ENCODE measurements around the gene ITIH6. TPM values are rescaled to one million over a fixed set of nuclear protein-coding genes. Genes with fewer than 3 reads are reported as not detected.
A peak's percentile ranks its signal among the peaks of the same experiment; 100 is the strongest.

The ITIH6 gene
- total RNA-seq, 1 experiment from 2014 or later = 0.29 TPM

DNA sequence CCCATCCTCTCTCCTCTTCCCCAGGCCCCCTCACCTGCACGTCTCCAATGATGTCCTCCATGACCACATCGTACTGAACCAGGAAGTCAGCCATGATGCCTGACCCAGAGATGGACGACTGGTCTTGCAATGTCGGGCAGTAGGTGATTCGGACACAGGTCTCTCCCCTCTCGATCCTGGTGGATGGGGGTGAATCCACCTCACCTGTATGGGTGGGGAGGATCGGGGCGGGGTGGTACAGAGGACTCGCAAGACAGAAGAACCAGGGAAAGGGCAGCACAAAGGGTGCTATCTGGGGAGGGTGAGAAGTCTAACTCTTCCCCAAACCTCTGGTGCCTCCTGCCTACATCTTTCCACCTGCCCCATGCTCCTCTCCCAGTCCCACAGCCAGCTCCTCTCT, 9.6 kb downstream of the ITIH6 start:
- CTCF ChIA-PET = no interaction called here
- POLR2A ChIA-PET = no interaction called here
- no peak for TF ChIP-seq CTCF (IDR thresholded peaks at IDR 0.05; ENCODE audit: insufficient read depth in 1 of 2, low read depth in 1 of 2, low read length in 1 of 2, severe bottlenecking in 1 of 2, unreplicated experiment in 1 of 2)
- Histone ChIP-seq H3K9me3 (no peaks in the 10 kb centered on the region), H3K27me3 (replicated peaks; ENCODE audit: control insufficient read depth, insufficient read depth, low read length) (no peaks in the 10 kb centered on the region), H3K4me3 (ENCODE audit: low read depth, low read length) (no peak overlapping the region), H3K4me1 (no peaks in the 10 kb centered on the region), H3K36me3 (ENCODE audit: control insufficient read depth, insufficient read depth, low read length) (no peaks in the 10 kb centered on the region)
- H3K36me3 Mint-ChIP-seq (ENCODE audit: insufficient read depth, unreplicated experiment) = no peaks in the 10 kb centered on the region
- BruUV-seq (replicated peaks) = no TSS peak
- no peak overlapping the region for H3K27ac Mint-ChIP-seq (ENCODE audit: unreplicated experiment)
- intact Hi-C loops (cut with micrococcal nuclease; ENCODE audit: unreplicated experiment) = no loop called here
- peaks cover 5% of the 10 kb centered on the region for H3K27me3 Mint-ChIP-seq (ENCODE audit: insufficient read depth, unreplicated experiment)
- H3K9me3 Mint-ChIP-seq (ENCODE audit: unreplicated experiment) = peaks cover 13% of the 10 kb centered on the region
- no peaks in the 10 kb centered on the region for H3K4me1 Mint-ChIP-seq (ENCODE audit: low read depth, unreplicated experiment)
- H3K4me3 Mint-ChIP-seq (ENCODE audit: unreplicated experiment) = no peak overlapping the region
- no peak for DNase-seq

GRCh38 chrX:54786967-54787366, 11.1 kb downstream of the ITIH6 start:
- ChIA-PET POLR2A (no interaction called here), CTCF (interaction anchor here (1.6 kb wide), 1 partner anchor 147 kb away, joined by 10 read pairs; no protein-coding TSS in a partner anchor)
- no peaks in the 10 kb centered on the region for H3K36me3 ChIP-seq (ENCODE audit: control insufficient read depth, insufficient read depth, low read length)
- no peaks in the 10 kb centered on the region for H3K4me1 Mint-ChIP-seq (ENCODE audit: low read depth, unreplicated experiment)
- no peaks in the 10 kb centered on the region for H3K9me3 ChIP-seq
- H3K4me3 Mint-ChIP-seq (ENCODE audit: unreplicated experiment) = no peak overlapping the region
- DNase-seq = peak in 1 of 2 experiments; percentile 24
- intact Hi-C loops (cut with micrococcal nuclease; ENCODE audit: unreplicated experiment) = loop anchor here (1.0 kb wide), 1 partner anchor 147 kb away; no protein-coding TSS in a partner anchor
- no TSS peak for BruUV-seq (replicated peaks)
- no peak overlapping the region for H3K4me3 ChIP-seq (ENCODE audit: low read depth, low read length)
- H3K27me3 Mint-ChIP-seq (ENCODE audit: insufficient read depth, unreplicated experiment) = peaks cover 4% of the 10 kb centered on the region
- peaks cover 12% of the 10 kb centered on the region for H3K9me3 Mint-ChIP-seq (ENCODE audit: unreplicated experiment)
- TF ChIP-seq CTCF (IDR thresholded peaks at IDR 0.05; ENCODE audit: insufficient read depth in 1 of 2, low read depth in 1 of 2, low read length in 1 of 2, severe bottlenecking in 1 of 2, unreplicated experiment in 1 of 2) = peak; percentile 8 to 12
- no peak overlapping the region for H3K27ac Mint-ChIP-seq (ENCODE audit: unreplicated experiment)
- H3K27me3 ChIP-seq (replicated peaks; ENCODE audit: control insufficient read depth, insufficient read depth, low read length) = no peaks in the 10 kb centered on the region
- no peaks in the 10 kb centered on the region for H3K4me1 ChIP-seq
- no peaks in the 10 kb centered on the region for H3K36me3 Mint-ChIP-seq (ENCODE audit: insufficient read depth, unreplicated experiment)

GRCh38 chrX:54785901-54786300, 12.2 kb downstream of the ITIH6 start:
- H3K4me1 ChIP-seq = no peaks in the 10 kb centered on the region
- H3K36me3 ChIP-seq (ENCODE audit: control insufficient read depth, insufficient read depth, low read length) = no peaks in the 10 kb centered on the region
- Mint-ChIP-seq H3K9me3 (ENCODE audit: unreplicated experiment) (peaks cover 7% of the 10 kb centered on the region), H3K27ac (ENCODE audit: unreplicated experiment) (no peak overlapping the region), H3K4me3 (ENCODE audit: unreplicated experiment) (no peak overlapping the region), H3K36me3 (ENCODE audit: insufficient read depth, unreplicated experiment) (no peaks in the 10 kb centered on the region), H3K27me3 (ENCODE audit: insufficient read depth, unreplicated experiment) (peaks cover 2% of the 10 kb centered on the region), H3K4me1 (ENCODE audit: low read depth, unreplicated experiment) (no peaks in the 10 kb centered on the region)
- intact Hi-C loops (cut with micrococcal nuclease; ENCODE audit: unreplicated experiment) = no loop called here
- no peaks in the 10 kb centered on the region for H3K9me3 ChIP-seq
- POLR2A ChIA-PET = no interaction called here
- H3K4me3 ChIP-seq (ENCODE audit: low read depth, low read length) = no peak overlapping the region
- no peaks in the 10 kb centered on the region for H3K27me3 ChIP-seq (replicated peaks; ENCODE audit: control insufficient read depth, insufficient read depth, low read length)
- DNase-seq = peak in 1 of 2 experiments; percentile 22
- CTCF ChIA-PET = interaction anchor here (1.6 kb wide), 1 partner anchor 146 kb away, joined by 10 read pairs; no protein-coding TSS in a partner anchor
- no TSS peak for BruUV-seq (replicated peaks)
- TF ChIP-seq CTCF (IDR thresholded peaks at IDR 0.05; ENCODE audit: insufficient read depth in 1 of 2, low read depth in 1 of 2, low read length in 1 of 2, severe bottlenecking in 1 of 2, unreplicated experiment in 1 of 2) = no peak
